ENCODE data around the gene CIRBP.

DNA sequence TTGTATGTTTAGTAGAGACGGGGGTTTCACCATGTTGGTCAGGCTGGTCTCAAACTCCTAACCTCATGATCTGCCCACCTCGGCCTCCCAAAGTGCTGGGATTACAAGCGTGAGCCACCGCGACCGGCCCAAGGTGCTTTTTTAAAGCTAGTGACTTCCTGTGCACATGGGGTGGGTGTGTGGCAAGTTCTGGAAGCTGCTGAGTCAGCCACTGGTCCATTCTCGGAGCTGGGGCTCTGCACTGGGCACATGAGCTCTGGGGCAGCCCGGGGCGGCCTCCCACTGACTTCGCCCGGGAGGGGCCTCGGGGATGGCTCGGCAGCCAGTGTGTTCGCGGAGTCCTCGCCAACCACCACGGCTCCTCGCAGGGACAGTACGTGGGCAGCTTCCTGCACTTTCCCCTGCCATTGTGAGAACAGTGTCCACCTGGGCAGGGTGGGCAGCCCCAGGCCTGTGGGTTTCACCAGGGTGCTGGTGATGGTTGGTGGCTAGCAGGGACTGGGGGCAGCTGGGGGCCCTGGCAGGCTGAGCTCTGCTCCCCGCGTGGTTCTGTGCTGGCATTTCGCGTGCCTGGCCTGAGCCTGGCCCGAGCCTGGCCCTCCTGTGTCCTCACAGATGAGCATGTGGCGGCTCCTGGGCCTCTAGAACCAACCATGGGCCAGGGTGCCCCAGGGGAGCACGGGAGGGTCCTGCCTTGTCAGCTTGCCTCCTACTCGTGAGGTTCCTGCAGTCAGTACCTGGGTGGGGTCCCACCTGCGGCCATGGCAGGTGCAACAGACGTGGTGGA lies 43.5 kb upstream of the CIRBP start:
- TF ChIP-seq CTCF (IDR thresholded peaks at IDR 0.05; ENCODE audit: low read depth, low read length, poor library complexity, severe bottlenecking) (no peak), EZH2phosphoT487 (IDR thresholded peaks at IDR 0.05; ENCODE audit: borderline replicate concordance, low read length) (no peak)

Data from DOHH2 (cell line).